GM12878 (cell line): ENCODE data around the gene DDX54. TPM values are rescaled to one million over a fixed set of nuclear protein-coding genes. Genes with fewer than 3 reads are reported as not detected.

Source experiments
- ATAC-seq: fragments of 200-7000 bp; cut with Tn5 transposase; 3 replicates; pipeline ENCODE4 v1.9.1; 2020; ENCODE audit warnings: mild to moderate bottlenecking, moderate library complexity
- BruUV-seq: library from RNA; stranded (reverse); fragments of 400-500 nt; replicated peaks from 2 replicates; lab custom pipeline; 2021; lab: Mats Ljungman, UMichigan
- CTCF ChIA-PET: fragments of 300-600 bp; sonication (Branson Sonifier 250); formaldehyde crosslinking; extraction: SDS; loops from one replicate; lab custom pipeline; 2021; ENCODE audit warnings: inconsistent platforms; lab: Yijun Ruan, JAX
- POLR2A ChIA-PET: fragments of 350-600 bp; formaldehyde crosslinking; extraction: SDS; loops from one replicate; lab custom pipeline; 2021; ENCODE audit warnings: inconsistent platforms; lab: Charles Lee
- RAD21 ChIA-PET: fragments of 300-600 bp; sonication (Branson Sonifier 250); formaldehyde crosslinking; loops from one replicate; lab custom pipeline; 2023; ENCODE audit warnings: antibody characterized with exemption; ENCODE audit not compliant: unreplicated experiment; lab: Charles Lee
- SMC1A ChIA-PET: fragments of 300-600 bp; sonication (Branson Sonifier 250); formaldehyde crosslinking; loops from one replicate; lab custom pipeline; 2023; ENCODE audit not compliant: unreplicated experiment, uncharacterized antibody; lab: Charles Lee
- DNase-seq: peaks from one replicate; pipeline ENCODE4 v3.0.0-alpha.2; 2011; ENCODE audit warnings: low read depth, low spot score
- FAIRE-seq: peaks from 3 replicates; lab custom pipeline; 2011; peaks lifted over from hg19 to GRCh38; lab: Jason Lieb, UNC
- H2AFZ ChIP-seq: 2 replicates; pipeline ENCODE4 v1.6.0; 2011; ENCODE audit warnings: low read depth, low read length, control low read depth; ENCODE audit not compliant: control insufficient read depth
- H3K27ac ChIP-seq: 2 replicates; pipeline ENCODE4 v1.5.1; 2011; ENCODE audit warnings: control low read depth; ENCODE audit not compliant: control insufficient read depth, insufficient read depth
- H3K27me3 ChIP-seq, 2 experiments: replicated peaks in 1 of 2; 2 replicates each; pipeline versions ENCODE4 v1.6.0 to v1.6.1; 2011; ENCODE audit warnings: low read length in 1 of 2; ENCODE audit not compliant: control insufficient read depth in 2 of 2, insufficient read depth in 2 of 2
- H3K36me3 ChIP-seq, 2 experiments: 2 replicates each; pipeline ENCODE4 v1.5.1; 2011; ENCODE audit warnings: low read length in 1 of 2; ENCODE audit not compliant: control insufficient read depth in 2 of 2, insufficient read depth in 2 of 2
- H3K4me1 ChIP-seq: 2 replicates; pipeline ENCODE4 v1.6.1; 2011; ENCODE audit warnings: mild to moderate bottlenecking, low read length, moderate library complexity, mixed read lengths; ENCODE audit not compliant: control insufficient read depth, insufficient read depth
- H3K4me2 ChIP-seq: 2 replicates; pipeline ENCODE4 v1.6.0; 2011; ENCODE audit warnings: control low read depth; ENCODE audit not compliant: control insufficient read depth, insufficient read depth
- H3K4me3 ChIP-seq: fragments of 200-600 bp; sonication (generic); 2 replicates; pipeline ENCODE4 v1.5.1; 2016
- H3K79me2 ChIP-seq: 2 replicates; pipeline ENCODE4 v1.6.0; 2011; ENCODE audit warnings: low read length; ENCODE audit not compliant: control insufficient read depth, insufficient read depth
- H3K9ac ChIP-seq: 2 replicates; pipeline ENCODE4 v1.8.0; 2011; ENCODE audit warnings: low read length, control low read depth, mixed read lengths; ENCODE audit not compliant: control insufficient read depth, insufficient read depth
- H3K9me3 ChIP-seq: replicated peaks from 3 replicates; pipeline ENCODE4 v1.5.1; 2011; ENCODE audit warnings: mild to moderate bottlenecking, low read length; ENCODE audit not compliant: control insufficient read depth, insufficient read depth
- H4K20me1 ChIP-seq: 2 replicates; pipeline ENCODE4 v1.6.0; 2011; ENCODE audit not compliant: control insufficient read depth, insufficient read depth
- CHD1 ChIP-seq: IDR thresholded peaks from 2 replicates; pipeline ENCODE4 v1.6.1; 2012; ENCODE audit warnings: low read depth, low read length, improper control_type of control experiment
- FOXK2 ChIP-seq: fragments of 450-650 bp; IDR thresholded peaks from 2 replicates; pipeline ENCODE4 v1.6.1; 2017; ENCODE audit warnings: mild to moderate bottlenecking, moderate library complexity
- MTA3 ChIP-seq: IDR thresholded peaks from 2 replicates; pipeline ENCODE4 v1.6.1; 2012; ENCODE audit warnings: low read length, inconsistent platforms, borderline replicate concordance
- NFIC ChIP-seq: IDR thresholded peaks from 2 replicates; pipeline ENCODE4 v1.6.1; 2012; ENCODE audit warnings: low read depth, mild to moderate bottlenecking, inconsistent platforms, low read length, moderate library complexity
- SIN3A ChIP-seq: IDR thresholded peaks from 2 replicates; pipeline ENCODE4 v1.6.1; 2012; ENCODE audit warnings: low read depth, low read length, improper control_type of control experiment
- SMARCA5 ChIP-seq: fragments of 450-650 bp; IDR thresholded peaks from 2 replicates; pipeline ENCODE4 v1.6.1; 2017; ENCODE audit warnings: mild to moderate bottlenecking
- TARDBP ChIP-seq: IDR thresholded peaks from 2 replicates; pipeline ENCODE4 v1.6.1; 2016; ENCODE audit warnings: borderline replicate concordance
- YY1 ChIP-seq: IDR thresholded peaks from 2 replicates; pipeline ENCODE4 v1.6.1; 2011; ENCODE audit warnings: low read depth, mild to moderate bottlenecking, low read length
- WGBS: methylation state at CpG from one replicate; pipeline ENCODE4 v1.1.6; 2016; ENCODE audit warnings: low lambda C conversion rate; ENCODE audit not compliant: insufficient replicate concordance, insufficient coverage; ENCODE audit errors: missing lambda C conversion rate; 5-methylcytosine and 5-hydroxymethylcytosine counted together
- in situ Hi-C: fragments of 300-500 bp; cut with MboI; formaldehyde crosslinking; loops from 9 replicates; pipeline ENCODE4 v1.14.3; 2018; ENCODE audit warnings: mixed read lengths
- intact Hi-C: fragments of 100-400 bp; cut with micrococcal nuclease; formaldehyde crosslinking; loops from one replicate; pipeline ENCODE4 v1.14.2; 2022; ENCODE audit not compliant: unreplicated experiment
- polyA plus RNA-seq, 11 experiments: library from polyadenylated mRNA; depleted of rRNA in 4 of 11; unstranded in 6 of 11; stranded (reverse) in 5 of 11; fragments of >200 nt; fragmentation: Nextera tagmentation in 4 of 11; fragmentation: Illumina TruSeq in 1 of 11; extraction: Ambion mirVana in 4 of 11; extraction: Trizol in 1 of 11; gene quantifications; 1 replicate in 1 of 11; 2 replicates in 10 of 11; pipeline versions ENCODE4 v1.2.1 to v1.2.3, GENCODE V29; 2011 to 2016; ENCODE audit warnings: inconsistent platforms in 2 of 11, missing spikeins in 2 of 11, low read depth in 1 of 11
- total RNA-seq, 4 experiments: library from RNA; depleted of rRNA in 3 of 4; stranded (reverse); fragments of >200 nt in 3 of 4; fragmentation: Illumina TruSeq in 1 of 4; extraction: Trizol in 1 of 4; gene quantifications; 2 replicates each; pipeline versions ENCODE4 v1.2.1 to v1.2.3, GENCODE V29; 2013 to 2021
- TF ChIP-seq, protein P1 (sequence below): IDR thresholded peaks from 2 replicates; pipeline ENCODE4 v1.6.1; 2012; ENCODE audit warnings: low read depth, low read length, improper control_type of control experiment
- TF ChIP-seq, protein P2 (sequence below): fragments of 450-650 bp; formaldehyde crosslinking; IDR thresholded peaks from 2 replicates; pipeline ENCODE4 v1.4.0; 2022; ENCODE audit warnings: mild to moderate bottlenecking, moderate library complexity

The DDX54 gene
- total and polyA plus RNA-seq, 10 of the 15 experiments (the other 5 are each of a cell fraction or from before 2014, with no cell fraction given) = 1.9 to 115 (median 56.3) TPM

DNA sequence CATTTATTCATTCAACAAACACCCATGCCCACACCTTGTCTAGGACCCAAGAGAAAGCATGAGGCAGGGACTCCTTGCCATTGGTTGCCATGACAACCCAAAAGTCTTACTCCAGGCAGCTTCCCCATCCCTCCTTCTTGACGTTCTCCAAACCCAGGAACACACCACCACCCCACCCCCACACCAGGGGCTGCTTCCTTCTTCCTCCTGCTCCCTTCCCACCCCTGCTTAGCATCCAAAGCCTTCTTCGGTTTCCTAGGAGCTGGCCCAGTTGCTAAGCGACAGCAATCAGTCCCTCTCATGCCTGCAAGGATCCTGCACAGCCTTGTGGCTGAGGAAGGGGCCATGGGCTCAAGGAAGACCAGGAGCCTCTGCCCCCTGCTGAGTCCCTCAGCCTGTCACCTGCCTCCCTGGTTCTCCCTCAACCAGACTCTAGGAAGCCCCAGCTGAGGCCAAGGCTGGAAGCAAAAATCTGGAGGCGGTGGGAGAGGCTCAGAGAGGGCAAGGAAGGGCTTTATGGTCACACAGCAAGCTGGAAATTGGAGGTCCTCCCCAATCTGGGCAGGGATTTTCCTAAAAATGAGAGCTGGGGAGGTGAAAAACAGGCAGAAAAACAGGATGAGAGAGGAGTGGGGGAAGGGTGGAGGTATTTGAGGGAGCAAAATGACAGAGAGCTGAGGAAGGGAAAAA is 65.2 kb downstream of the DDX54 start:
- BruUV-seq = no TSS peak
- Histone ChIP-seq H3K27ac (no peak overlapping the region), H3K27me3 (no peaks in the 10 kb centered on the region; a peak in 2 of 4 replicates), H3K9ac (no peak overlapping the region), H2AFZ (no peak overlapping the region), H4K20me1 (no peaks in the 10 kb centered on the region), H3K9me3 (no peaks in the 10 kb centered on the region; the same call in 2 of the 3 replicates), H3K4me2 (no peak overlapping the region), H3K79me2 (no peaks in the 10 kb centered on the region), H3K4me1 (no peaks in the 10 kb centered on the region), H3K4me3 (no peak overlapping the region), H3K36me3 (no peaks in the 10 kb centered on the region)
- POLR2A ChIA-PET = no interaction called here
- 6% methylated on average over 3 of the region's 4 CpGs for WGBS
- no peak for DNase-seq
- intact Hi-C loops (no loop called here), in situ Hi-C loops (no loop called here)
- SMC1A ChIA-PET = interaction anchor here (0.6 to 1.0 kb wide), 2 partner anchors 9 to 1294 kb away, joined by 4 to 5 read pairs; no protein-coding TSS in a partner anchor
- ATAC-seq = no peak
- RAD21 ChIA-PET = interaction anchor here (1.5 kb wide), 1 partner anchor 30 kb away, joined by 3 read pairs; no protein-coding TSS in a partner anchor
- FAIRE-seq = no peak
- TF ChIP-seq MTA3 (no peak), YY1 (no peak), SMARCA5 (no peak), SIN3A (no peak), TARDBP (no peak), CHD1 (no peak), FOXK2 (no peak), NFIC (no peak)
- TF ChIP-seq, protein P1, sequence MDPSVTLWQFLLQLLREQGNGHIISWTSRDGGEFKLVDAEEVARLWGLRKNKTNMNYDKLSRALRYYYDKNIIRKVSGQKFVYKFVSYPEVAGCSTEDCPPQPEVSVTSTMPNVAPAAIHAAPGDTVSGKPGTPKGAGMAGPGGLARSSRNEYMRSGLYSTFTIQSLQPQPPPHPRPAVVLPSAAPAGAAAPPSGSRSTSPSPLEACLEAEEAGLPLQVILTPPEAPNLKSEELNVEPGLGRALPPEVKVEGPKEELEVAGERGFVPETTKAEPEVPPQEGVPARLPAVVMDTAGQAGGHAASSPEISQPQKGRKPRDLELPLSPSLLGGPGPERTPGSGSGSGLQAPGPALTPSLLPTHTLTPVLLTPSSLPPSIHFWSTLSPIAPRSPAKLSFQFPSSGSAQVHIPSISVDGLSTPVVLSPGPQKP = no peak
- TF ChIP-seq, protein P2, sequence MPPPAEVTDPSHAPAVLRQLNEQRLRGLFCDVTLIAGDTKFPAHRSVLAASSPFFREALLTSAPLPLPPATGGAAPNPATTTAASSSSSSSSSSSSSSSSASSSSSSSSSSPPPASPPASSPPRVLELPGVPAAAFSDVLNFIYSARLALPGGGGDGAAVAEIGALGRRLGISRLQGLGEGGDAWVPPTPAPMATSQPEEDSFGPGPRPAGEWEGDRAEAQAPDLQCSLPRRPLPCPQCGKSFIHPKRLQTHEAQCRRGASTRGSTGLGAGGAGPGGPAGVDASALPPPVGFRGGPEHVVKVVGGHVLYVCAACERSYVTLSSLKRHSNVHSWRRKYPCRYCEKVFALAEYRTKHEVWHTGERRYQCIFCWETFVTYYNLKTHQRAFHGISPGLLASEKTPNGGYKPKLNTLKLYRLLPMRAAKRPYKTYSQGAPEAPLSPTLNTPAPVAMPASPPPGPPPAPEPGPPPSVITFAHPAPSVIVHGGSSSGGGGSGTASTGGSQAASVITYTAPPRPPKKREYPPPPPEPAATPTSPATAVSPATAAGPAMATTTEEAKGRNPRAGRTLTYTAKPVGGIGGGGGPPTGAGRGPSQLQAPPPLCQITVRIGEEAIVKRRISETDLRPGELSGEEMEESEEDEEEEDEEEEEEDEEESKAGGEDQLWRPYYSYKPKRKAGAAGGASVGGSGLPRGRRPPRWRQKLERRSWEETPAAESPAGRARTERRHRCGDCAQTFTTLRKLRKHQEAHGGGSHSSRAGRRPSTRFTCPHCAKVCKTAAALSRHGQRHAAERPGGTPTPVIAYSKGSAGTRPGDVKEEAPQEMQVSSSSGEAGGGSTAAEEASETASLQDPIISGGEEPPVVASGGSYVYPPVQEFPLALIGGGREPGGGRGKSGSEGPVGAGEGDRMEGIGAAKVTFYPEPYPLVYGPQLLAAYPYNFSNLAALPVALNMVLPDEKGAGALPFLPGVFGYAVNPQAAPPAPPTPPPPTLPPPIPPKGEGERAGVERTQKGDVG (CRISPR knock-in tag) = no peak
- CTCF ChIA-PET = interaction anchor here (0.7 to 1.5 kb wide), 7 partner anchors 14 to 127 kb away, joined by 3 to 7 read pairs (median 4); no protein-coding TSS in a partner anchor
